Pancreas (tissue), 10 donors: ENCODE results near the gene BACH2. TPM values are rescaled to one million over a fixed set of nuclear protein-coding genes. Genes with fewer than 3 reads are reported as not detected.

Source experiments
- ATAC-seq, 4 donors: fragments of 200-7000 bp; cut with Tn5 transposase; one replicate each; pipeline versions ENCODE4 v1.8.0 to v1.9.1; 2020; ENCODE audit warnings: mild to moderate bottlenecking in 4 of 4, moderate library complexity in 4 of 4
- DNase-seq, 6 donors: peaks; one replicate each; pipeline ENCODE4 v3.0.0-alpha.2; 2020
- FAIRE-seq: peaks from 2 replicates; lab custom pipeline; 2012; peaks lifted over from hg19 to GRCh38; lab: Jason Lieb, UNC
- H3K27ac ChIP-seq, 4 donors: fragments of 200-600 bp; sonication (generic); 1 replicate in 3 of 4; 2 replicates in 1 of 4; pipeline versions ENCODE4 v1.5.0 to v1.8.0; 2020
- H3K27me3 ChIP-seq, 4 donors: fragments of 200-600 bp; one replicate each; pipeline ENCODE4 v1.8.0; 2021
- H3K36me3 ChIP-seq, 3 donors: fragments of 200-600 bp; sonication (generic) in 1 of 3; one replicate each; pipeline versions ENCODE4 v1.5.0 to v1.8.0; 2020 to 2021
- H3K4me1 ChIP-seq, 3 donors: fragments of 200-600 bp; one replicate each; pipeline ENCODE4 v1.8.0; 2021
- H3K4me3 ChIP-seq, 4 donors: fragments of 200-600 bp; sonication (generic) in 2 of 4; one replicate each; pipeline versions ENCODE4 v1.5.0 to v1.8.0; 2020 to 2021
- H3K9me3 ChIP-seq, 4 donors: fragments of 200-600 bp; one replicate each; pipeline ENCODE4 v1.8.0; 2021
- CTCF ChIP-seq, 4 donors: fragments of 200-600 bp; sonication (generic) in 3 of 4; IDR thresholded peaks; one replicate each; pipeline versions ENCODE4 v1.5.0 to v1.8.0; 2021; ENCODE audit warnings: antibody characterized with exemption in 4 of 4
- WGBS, 2 donors: extraction: QIAGEN DNeasy Blood & Tissue Kit; methylation state at CpG; one replicate each; pipeline ENCODE4 v1.1.7; 2013; 5-methylcytosine and 5-hydroxymethylcytosine counted together
- intact Hi-C, 3 donors: fragments of 100-400 bp; cut with DNase I; formaldehyde crosslinking; loops; one replicate each; pipeline versions ENCODE4 v1.11.1 to v1.14.2; 2022
- polyA plus RNA-seq, 2 donors: library from polyadenylated mRNA; stranded (reverse); fragments of 200-250 nt; gene quantifications; one replicate each; pipeline ENCODE4 v1.2.3, GENCODE V29; 2013
- total RNA-seq, 6 donors: library from RNA; stranded (reverse); fragmentation: NEBNext Ultra II Directional in 4 of 6; extraction: Animal tissue kit (Norgen Biotek cat#: 25700) in 4 of 6; gene quantifications; one replicate each; pipeline versions ENCODE4 v1.2.1 to v1.2.4, GENCODE V29; 2021 to 2023
- donor health status: healthy with polysubstance abuse.
- donor health status: DM: no; HTN: no; CAD: no; lungs with moderate emphysema.
- donor health status: DM: no; HTN: no; CAD: no.
- donor health status: control.
- donor health status: control.
- donor health status: Bipolar disorder and iron deficiency.
- donor health status: DM: yes; HTN: yes; CAD: no.
- donor health status: DM: no; HTN: no; CAD: no.
- donor health status: DM: no; HTN: no; CAD: no.
- donor health status: DM: yes; HTN: yes; CAD: no.

The BACH2 gene
- total and polyA plus RNA-seq, 8 donors: 0.61 to 8.0 (median 4.9) TPM

- Histone ChIP-seq H3K27me3 (no peaks in the 10 kb centered on the region), H3K4me1 (peaks cover 11 to 16% (median 16%) of the 10 kb centered on the region in 3 donors), H3K4me3 (no peak overlapping the region), H3K9me3 (no peaks in the 10 kb centered on the region), H3K27ac (no peak overlapping the region), H3K36me3 (no peaks in the 10 kb centered on the region)
- TF ChIP-seq CTCF (IDR thresholded peaks at IDR 0.05): no peak
- ATAC-seq (no peak), DNase-seq (no peak), FAIRE-seq (no peak)
- 91 to 97% methylated on average over 4 of the region's 4 CpGs for WGBS, 2 donors
- intact Hi-C loops: no loop called here
These were observed 352.4 kb downstream of the BACH2 start for GRCh38 chr6:89944181-89944755.

DNA sequence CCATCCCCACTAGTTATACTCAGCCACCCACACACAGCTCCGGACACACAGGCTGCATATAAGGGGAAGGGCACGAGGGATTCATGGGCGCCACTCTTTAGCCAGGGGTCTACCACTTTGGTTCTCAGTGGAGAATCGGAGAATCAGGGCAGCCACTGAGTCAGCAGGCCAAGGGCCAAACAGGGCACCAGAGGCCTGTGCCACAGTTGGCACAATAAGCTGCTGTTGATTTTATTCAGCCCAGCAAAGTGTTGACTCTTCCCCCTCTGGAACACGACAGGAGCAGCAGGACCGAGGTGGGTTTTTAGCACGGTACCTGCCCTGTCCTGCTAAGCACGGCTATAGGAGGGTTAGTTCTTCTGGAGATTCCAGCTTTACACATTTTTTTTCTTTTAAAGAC is 354.0 kb downstream of the BACH2 start:
- 92 to 99% methylated on average over 8 of the region's 8 CpGs for WGBS, 2 donors
- Histone ChIP-seq H3K27ac (no peak overlapping the region), H3K36me3 (no peaks in the 10 kb centered on the region), H3K27me3 (no peaks in the 10 kb centered on the region), H3K4me1 (peaks cover 11 to 16% (median 16%) of the 10 kb centered on the region in 3 donors), H3K4me3 (no peak overlapping the region), H3K9me3 (no peaks in the 10 kb centered on the region)
- ATAC-seq: no peak
- intact Hi-C loops: no loop called here
- TF ChIP-seq CTCF (IDR thresholded peaks at IDR 0.05): no peak
- FAIRE-seq: no peak
- no peak for DNase-seq

DNA sequence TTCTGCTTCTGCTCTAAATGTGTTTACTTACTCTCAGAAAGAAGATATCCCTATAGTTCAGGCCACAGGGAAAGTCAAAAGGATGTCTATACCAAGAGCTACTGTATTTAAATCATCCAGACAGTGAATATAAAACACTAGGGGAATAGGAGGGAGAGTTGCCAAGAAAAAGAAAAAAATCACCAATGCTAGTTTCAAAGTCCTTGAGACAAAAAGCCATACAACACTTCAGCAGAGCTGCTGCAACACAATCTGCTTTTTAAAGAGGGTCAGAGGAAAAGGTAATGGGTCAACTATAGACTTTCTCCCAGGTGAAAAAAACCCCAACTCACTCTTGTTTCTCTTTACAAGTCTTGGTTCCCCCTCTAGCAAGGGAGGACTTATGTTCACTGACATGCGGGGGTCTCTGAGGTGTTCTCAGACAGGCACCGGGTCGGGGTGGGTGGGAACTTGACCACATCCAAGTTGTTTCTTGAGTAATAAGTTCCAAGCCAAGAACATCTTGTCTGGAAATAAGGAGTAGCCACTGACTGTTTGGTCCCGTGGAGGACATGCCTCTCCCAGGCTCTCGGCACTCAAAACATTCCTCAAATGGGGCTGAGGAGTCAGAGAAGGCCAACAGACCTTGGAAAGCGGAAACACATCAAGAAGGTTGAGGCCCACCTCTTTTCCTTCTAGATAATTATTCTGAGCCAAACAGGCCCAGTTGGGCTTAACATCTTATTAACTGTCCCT is 354.7 kb downstream of the BACH2 start:
- 91 to 93% methylated on average over 6 of the region's 6 CpGs for WGBS, 2 donors
- ATAC-seq (peak in 1 of 4 donors; percentile 8), FAIRE-seq (no peak), DNase-seq (no peak)
- intact Hi-C loops: no loop called here
- no peak overlapping the region for H3K4me3 ChIP-seq
- no peaks in the 10 kb centered on the region for H3K9me3 ChIP-seq
- peaks cover 11 to 16% (median 16%) of the 10 kb centered on the region in 3 donors for H3K4me1 ChIP-seq
- TF ChIP-seq CTCF (IDR thresholded peaks at IDR 0.05): no peak
- H3K36me3 ChIP-seq: no peaks in the 10 kb centered on the region
- peak overlapping the region in 1 of 4 donors; percentile 12 for H3K27ac ChIP-seq
- no peaks in the 10 kb centered on the region for H3K27me3 ChIP-seq

GRCh38 chr6:89941031-89941762 is 355.4 kb downstream of the BACH2 start:
- TF ChIP-seq CTCF (IDR thresholded peaks at IDR 0.05): no peak

More at GRCh38 chr6:89941031-89941762, 355.4 kb downstream of the BACH2 start:
- FAIRE-seq: no peak
- WGBS, 2 donors: 12 to 13% methylated on average over 15 of the region's 15 CpGs
- no peak overlapping the region for H3K4me3 ChIP-seq
- H3K4me1 ChIP-seq: peaks cover 11 to 16% (median 16%) of the 10 kb centered on the region in 3 donors
- no peaks in the 10 kb centered on the region for H3K9me3 ChIP-seq
- ATAC-seq: peak; percentile 86 to 92 (median 90)
- H3K36me3 ChIP-seq: no peaks in the 10 kb centered on the region
- H3K27ac ChIP-seq: peak overlapping the region in 2 of 4 donors; percentile 12 to 29
- intact Hi-C loops: no loop called here
- no peaks in the 10 kb centered on the region for H3K27me3 ChIP-seq
- peak in 4 of 6 donors; percentile 51 to 66 (median 56) for DNase-seq
